ENCODE measurements around the gene CLDN25. TPM values are rescaled to one million over a fixed set of nuclear protein-coding genes. Genes with fewer than 3 reads are reported as not detected.

CLDN25 gene
- total and polyA plus RNA-seq, 2 donors (not counting 3 experiments of a cell fraction or from before 2014, with no cell fraction given): not detected

GRCh38 chr11:113818426-113818825, 38.8 kb downstream of the CLDN25 start:
- no peak for FAIRE-seq
- Histone ChIP-seq H3K4me3 (replicated peaks in 1 of 3; ENCODE audit: insufficient read depth in 1 of 3, low read depth in 1 of 3, low read length in 3 of 3) (no peak overlapping the region), H3K9ac (replicated peaks; ENCODE audit: extremely low read depth, insufficient read depth, low read length) (no peak overlapping the region), H3K4me1 (ENCODE audit: control insufficient read depth, extremely low read depth, insufficient read depth, low read length) (no peaks in the 10 kb centered on the region), H3K27ac (ENCODE audit: insufficient read depth, low read depth, low read length) (no peak overlapping the region), H3K9me1 (replicated peaks; ENCODE audit: control insufficient read depth, extremely low read depth, insufficient read depth, low read length) (no peaks in the 10 kb centered on the region), H3K4me2 (ENCODE audit: insufficient read depth, low read length) (no peak overlapping the region), H3K27me3 (ENCODE audit: control insufficient read depth in 2 of 2, insufficient read depth in 2 of 2, low read length in 2 of 2) (no peaks in the 10 kb centered on the region), H3K79me2 (ENCODE audit: control insufficient read depth, insufficient read depth, low read length) (no peaks in the 10 kb centered on the region), H4K20me1 (replicated peaks; ENCODE audit: control insufficient read depth, extremely low read depth, insufficient read depth, low read length) (no peaks in the 10 kb centered on the region), H3K9me3 (replicated peaks; ENCODE audit: control insufficient read depth, insufficient read depth, low read length) (no peaks in the 10 kb centered on the region), H2AFZ (ENCODE audit: low read depth, low read length) (no peak overlapping the region), H3K36me3 (ENCODE audit: control insufficient read depth in 2 of 2, extremely low read depth in 1 of 2, insufficient read depth in 2 of 2, low read length in 2 of 2) (peaks cover 3 to 12% of the 10 kb centered on the region in 2 experiments)
- dilution Hi-C loops (cut with MboI; ENCODE audit: extremely low pct_ligation_motif_present, low sequenced_read_pairs) (no loop called here), intact Hi-C loops (cut with micrococcal nuclease) (no loop called here)
- TF ChIP-seq FOS (IDR thresholded peaks at IDR 0.05; ENCODE audit: borderline replicate concordance, insufficient read depth, low read length): no peak
- no peak for TF ChIP-seq JUN (IDR thresholded peaks at IDR 0.05; ENCODE audit: borderline replicate concordance, insufficient read depth, insufficient read length, low read depth)
- TF ChIP-seq CTCF (IDR thresholded peaks at IDR 0.05; ENCODE audit: extremely low read depth in 1 of 2, insufficient read depth in 1 of 2, low read depth in 1 of 2, low read length in 2 of 2): no peak
- no peak for TF ChIP-seq POLR2A (IDR thresholded peaks at IDR 0.05; ENCODE audit: low read depth, low read length)
- TF ChIP-seq GATA2 (IDR thresholded peaks at IDR 0.05; ENCODE audit: insufficient read depth, insufficient read length, low read depth, low read length): no peak
- TF ChIP-seq POLR2AphosphoS5 (IDR thresholded peaks at IDR 0.05; ENCODE audit: insufficient read depth, low read depth, low read length): no peak
- DNase-seq (ENCODE audit: low read depth, low spot score): no peak
- BruUV-seq (replicated peaks): no TSS peak
- ChIA-PET CTCF (no interaction called here), POLR2A (no interaction called here)

GRCh38 chr11:113827477-113827876, 47.9 kb downstream of the CLDN25 start:
- TF ChIP-seq EZH2 (IDR thresholded peaks at IDR 0.05; ENCODE audit: borderline replicate concordance, low read depth, low read length, severe bottlenecking) (no peak), GATA2 (IDR thresholded peaks at IDR 0.05; ENCODE audit: insufficient read depth, insufficient read length, low read depth, low read length) (no peak), POLR2AphosphoS5 (IDR thresholded peaks at IDR 0.05; ENCODE audit: insufficient read depth, low read depth, low read length) (no peak), MAX (IDR thresholded peaks at IDR 0.05; ENCODE audit: insufficient read depth, insufficient read length) (no peak), MYC (IDR thresholded peaks at IDR 0.05; ENCODE audit: low read depth, low read length) (no peak), CTCF (IDR thresholded peaks at IDR 0.05; ENCODE audit: extremely low read depth in 1 of 2, insufficient read depth in 1 of 2, low read depth in 1 of 2, low read length in 2 of 2) (no peak), POLR2A (IDR thresholded peaks at IDR 0.05; ENCODE audit: low read depth, low read length) (no peak), FOS (IDR thresholded peaks at IDR 0.05; ENCODE audit: borderline replicate concordance, insufficient read depth, low read length) (no peak)
- dilution Hi-C loops (cut with MboI; ENCODE audit: extremely low pct_ligation_motif_present, low sequenced_read_pairs): no loop called here

More at GRCh38 chr11:113827477-113827876, 47.9 kb downstream of the CLDN25 start:
- Histone ChIP-seq H3K9ac (replicated peaks; ENCODE audit: extremely low read depth, insufficient read depth, low read length) (no peak overlapping the region), H3K79me2 (ENCODE audit: control insufficient read depth, insufficient read depth, low read length) (no peaks in the 10 kb centered on the region), H3K9me1 (replicated peaks; ENCODE audit: control insufficient read depth, extremely low read depth, insufficient read depth, low read length) (no peaks in the 10 kb centered on the region), H4K20me1 (replicated peaks; ENCODE audit: control insufficient read depth, extremely low read depth, insufficient read depth, low read length) (no peaks in the 10 kb centered on the region), H3K36me3 (ENCODE audit: control insufficient read depth in 2 of 2, extremely low read depth in 1 of 2, insufficient read depth in 2 of 2, low read length in 2 of 2) (peaks cover 0 to 3% of the 10 kb centered on the region in 2 experiments), H3K9me3 (replicated peaks; ENCODE audit: control insufficient read depth, insufficient read depth, low read length) (no peaks in the 10 kb centered on the region), H3K4me1 (ENCODE audit: control insufficient read depth, extremely low read depth, insufficient read depth, low read length) (no peaks in the 10 kb centered on the region), H3K4me3 (replicated peaks in 1 of 3; ENCODE audit: insufficient read depth in 1 of 3, low read depth in 1 of 3, low read length in 3 of 3) (no peak overlapping the region), H3K4me2 (ENCODE audit: insufficient read depth, low read length) (no peak overlapping the region), H2AFZ (ENCODE audit: low read depth, low read length) (no peak overlapping the region), H3K27me3 (ENCODE audit: control insufficient read depth in 2 of 2, insufficient read depth in 2 of 2, low read length in 2 of 2) (no peaks in the 10 kb centered on the region), H3K27ac (ENCODE audit: insufficient read depth, low read depth, low read length) (no peak overlapping the region)
- POLR2A ChIA-PET: no interaction called here
- DNase-seq (ENCODE audit: low read depth, low spot score) (no peak), FAIRE-seq (no peak)
- intact Hi-C loops (cut with micrococcal nuclease): no loop called here
- no TSS peak for BruUV-seq (replicated peaks)
- CTCF ChIA-PET: interaction anchor here (1.2 kb wide), 1 partner anchor 11 kb away, joined by 3 read pairs; no protein-coding TSS in a partner anchor

Data from endothelial cell of umbilical vein (primary cell).